A549 (cell line): Measurements from ENCODE around the gene CEP164. TPM values are rescaled to one million over a fixed set of nuclear protein-coding genes. Genes with fewer than 3 reads are reported as not detected.

Experiments
- ATAC-seq, 2 experiments: fragments of 200-7000 bp in 1 of 2; fragments of >200 bp in 1 of 2; cut with Nextera tagmentation in 1 of 2; cut with Tn5 transposase in 1 of 2; 3 replicates each; pipeline versions ENCODE4 v1.8.0 to v1.9.1; 2018 to 2020; ENCODE audit warnings: mild to moderate bottlenecking in 1 of 2, moderate library complexity in 1 of 2
- CTCF ChIA-PET: fragments of 300-600 bp; sonication (Branson Sonifier 250); formaldehyde crosslinking; extraction: SDS; loops from one replicate; lab custom pipeline; 2021; ENCODE audit warnings: antibody characterized with exemption, inconsistent platforms; lab: Yijun Ruan, JAX
- POLR2A ChIA-PET: fragments of 350-600 bp; formaldehyde crosslinking; extraction: SDS; loops from one replicate; lab custom pipeline; 2021; ENCODE audit warnings: antibody characterized with exemption, inconsistent platforms; lab: Yijun Ruan, JAX
- DNase-seq, 2 experiments: peaks; one replicate each; pipeline versions ENCODE4 v3.0.0 to v3.0.0-alpha.2; 2011 to 2016; ENCODE audit warnings: low read depth in 1 of 2, low spot score in 1 of 2
- FAIRE-seq: peaks from 2 replicates; lab custom pipeline; 2011; peaks lifted over from hg19 to GRCh38; lab: Jason Lieb, UNC
- H3K27ac ChIP-seq, 2 experiments: fragments of >200 bp; sonication (Bioruptor Twin); formaldehyde crosslinking; 3 replicates each; pipeline ENCODE4 v1.5.1; 2016 to 2017
- H3K4me1 ChIP-seq: fragments of >200 bp; sonication (Bioruptor Twin); formaldehyde crosslinking; 3 replicates; pipeline ENCODE4 v1.6.1; 2016
- H3K4me2 ChIP-seq: fragments of >200 bp; sonication (Bioruptor Twin); formaldehyde crosslinking; 3 replicates; pipeline ENCODE4 v1.6.1; 2016
- H3K4me3 ChIP-seq: fragments of >200 bp; sonication (Bioruptor Twin); formaldehyde crosslinking; 3 replicates; pipeline ENCODE4 v1.5.1; 2016
- H3K9me3 ChIP-seq: fragments of >200 bp; sonication (Bioruptor Twin); formaldehyde crosslinking; 3 replicates; pipeline ENCODE4 v1.6.1; 2016
- CBX2 ChIP-seq: fragments of 200-600 bp; sonication (generic); IDR thresholded peaks from 2 replicates; pipeline ENCODE4 v1.6.1; 2016; ENCODE audit warnings: low read depth, mild to moderate bottlenecking, borderline replicate concordance
- CHD2 ChIP-seq: fragments of 150-350 bp; IDR thresholded peaks from 2 replicates; pipeline ENCODE4 v1.6.1; 2014; ENCODE audit warnings: low read length; ENCODE audit not compliant: partially characterized antibody
- CHD4 ChIP-seq: fragments of 200-600 bp; sonication (generic); IDR thresholded peaks from 2 replicates; pipeline ENCODE4 v1.6.1; 2016; ENCODE audit warnings: antibody characterized with exemption, mild to moderate bottlenecking, borderline replicate concordance
- EHF ChIP-seq: fragments of 250-450 bp; sonication (Bioruptor Pico); IDR thresholded peaks from 2 replicates; pipeline ENCODE4 v1.5.0; 2020; ENCODE audit warnings: mild to moderate bottlenecking
- EP300 ChIP-seq, 2 experiments: fragments of >200 bp; sonication (Bioruptor Twin); formaldehyde crosslinking; IDR thresholded peaks; 2 replicates in 1 of 2; 3 replicates in 1 of 2; pipeline ENCODE4 v1.6.1; 2016 to 2017
- ESRRA ChIP-seq: fragments of 150-350 bp; IDR thresholded peaks from 2 replicates; pipeline ENCODE4 v1.6.1; 2014; ENCODE audit warnings: mild to moderate bottlenecking, low read length, borderline replicate concordance
- FOXS1 ChIP-seq: fragments of 250-450 bp; sonication (Bioruptor Pico); IDR thresholded peaks from 2 replicates; pipeline ENCODE4 v1.5.0; 2020; ENCODE audit warnings: mild to moderate bottlenecking, moderate library complexity
- HDAC2 ChIP-seq: fragments of 200-600 bp; sonication (generic); IDR thresholded peaks from 2 replicates; pipeline ENCODE4 v1.6.1; 2016
- HEYL ChIP-seq: fragments of 250-450 bp; sonication (Bioruptor Pico); IDR thresholded peaks from 2 replicates; pipeline ENCODE4 v1.8.0; 2021; ENCODE audit warnings: mild to moderate bottlenecking, moderate library complexity
- HOXA7 ChIP-seq: fragments of 250-450 bp; sonication (Bioruptor Pico); IDR thresholded peaks from 2 replicates; pipeline ENCODE4 v1.5.0; 2020; ENCODE audit warnings: mild to moderate bottlenecking, moderate library complexity
- HOXB13 ChIP-seq: fragments of 250-450 bp; sonication (Bioruptor Pico); IDR thresholded peaks from 2 replicates; pipeline ENCODE4 v1.5.0; 2020; ENCODE audit warnings: low read depth, mild to moderate bottlenecking, moderate library complexity
- HOXB5 ChIP-seq: fragments of 250-450 bp; sonication (Bioruptor Pico); IDR thresholded peaks from 2 replicates; pipeline ENCODE4 v1.5.0; 2020; ENCODE audit warnings: mild to moderate bottlenecking, moderate library complexity
- JUN ChIP-seq, 2 experiments: fragments of >200 bp; sonication (Bioruptor Twin); formaldehyde crosslinking; IDR thresholded peaks; 2 replicates in 1 of 2; 3 replicates in 1 of 2; pipeline ENCODE4 v1.6.1; 2016 to 2017
- KDM1A ChIP-seq: fragments of 200-600 bp; sonication (generic); IDR thresholded peaks from 2 replicates; pipeline ENCODE4 v1.6.1; 2016; ENCODE audit warnings: low read depth, mild to moderate bottlenecking
- KDM5A ChIP-seq: fragments of 200-600 bp; sonication (generic); IDR thresholded peaks from 2 replicates; pipeline ENCODE4 v1.6.1; 2016; ENCODE audit warnings: antibody characterized with exemption, mild to moderate bottlenecking
- MAFK ChIP-seq: fragments of 450-650 bp; IDR thresholded peaks from 2 replicates; pipeline ENCODE4 v1.6.1; 2014; ENCODE audit not compliant: partially characterized antibody
- NFE2L2 ChIP-seq: fragments of 150-350 bp; conservative IDR thresholded peaks from 2 replicates; pipeline ENCODE4 v1.6.1; 2014; ENCODE audit warnings: low read length
- NR3C1 ChIP-seq: fragments of >200 bp; sonication (Bioruptor Twin); formaldehyde crosslinking; IDR thresholded peaks from 3 replicates; pipeline ENCODE4 v1.6.1; 2017
- POLR2A ChIP-seq: IDR thresholded peaks from 2 replicates; pipeline ENCODE4 v1.6.1; 2012; ENCODE audit warnings: mild to moderate bottlenecking, low read length
- POLR2AphosphoS2 ChIP-seq: conservative IDR thresholded peaks from 2 replicates; pipeline ENCODE4 v1.6.1; 2012; ENCODE audit warnings: low read length, improper control_type of control experiment, inconsistent platforms
- RARB ChIP-seq: fragments of 250-450 bp; sonication (Bioruptor Pico); IDR thresholded peaks from 2 replicates; pipeline ENCODE4 v1.8.0; 2021; ENCODE audit warnings: mild to moderate bottlenecking, moderate library complexity
- RCOR1 ChIP-seq: fragments of 150-350 bp; IDR thresholded peaks from 2 replicates; pipeline ENCODE4 v1.6.1; 2014; ENCODE audit warnings: antibody characterized with exemption, low read length, low read depth
- RFX5 ChIP-seq: fragments of 450-650 bp; IDR thresholded peaks from 2 replicates; pipeline ENCODE4 v1.7.1; 2014; ENCODE audit warnings: antibody characterized with exemption, mild to moderate bottlenecking, moderate library complexity
- SREBF2 ChIP-seq: fragments of 450-650 bp; IDR thresholded peaks from 2 replicates; pipeline ENCODE4 v1.6.1; 2014; ENCODE audit warnings: mild to moderate bottlenecking, moderate library complexity
- TFCP2L1 ChIP-seq: fragments of 250-450 bp; sonication (Bioruptor Pico); IDR thresholded peaks from 2 replicates; pipeline ENCODE4 v1.5.0; 2021; ENCODE audit warnings: mild to moderate bottlenecking
- TP53 ChIP-seq: fragments of 250-450 bp; sonication (Bioruptor Pico); IDR thresholded peaks from 2 replicates; pipeline ENCODE4 v1.5.0; 2021; ENCODE audit warnings: mild to moderate bottlenecking, moderate library complexity
- ZC3H11A ChIP-seq: fragments of 450-650 bp; IDR thresholded peaks from 2 replicates; pipeline ENCODE4 v1.6.1; 2014; ENCODE audit warnings: antibody characterized with exemption, mild to moderate bottlenecking
- ZFP36 ChIP-seq: fragments of 450-650 bp; IDR thresholded peaks from 2 replicates; pipeline ENCODE4 v1.6.1; 2014; ENCODE audit warnings: borderline replicate concordance; ENCODE audit not compliant: partially characterized antibody
- WGBS: methylation state at CpG from one replicate; pipeline ENCODE4 v1.1.6; 2017; ENCODE audit errors: missing lambda C conversion rate; 5-methylcytosine and 5-hydroxymethylcytosine counted together
- polyA plus RNA-seq, 4 experiments: library from polyadenylated mRNA; depleted of rRNA in 3 of 4; stranded (reverse); fragments of >200 nt; fragmentation: RNase III in 1 of 4; extraction: RNeasy Plus Mini Kit Qiagen cat#74134 plus additional on column Dnase treatment in 1 of 4; gene quantifications; 2 replicates in 3 of 4; 3 replicates in 1 of 4; pipeline ENCODE4 v1.2.3, GENCODE V29; 2011 to 2017
- TF ChIP-seq, protein P1 (sequence below): IDR thresholded peaks from 2 replicates; pipeline ENCODE4 v1.6.1; 2012; ENCODE audit warnings: low read depth, borderline replicate concordance
- TF ChIP-seq, protein P2 (sequence below): fragments of 250-450 bp; sonication (Bioruptor Pico); IDR thresholded peaks from 2 replicates; pipeline ENCODE4 v1.5.0; 2020; ENCODE audit warnings: low read depth, mild to moderate bottlenecking, moderate library complexity
- TF ChIP-seq, protein P3 (sequence below): IDR thresholded peaks from 2 replicates; pipeline ENCODE4 v1.6.1; 2012
- TF ChIP-seq, protein P4 (sequence below): fragments of 200-600 bp; sonication (generic); IDR thresholded peaks from 2 replicates; pipeline ENCODE4 v1.6.1; 2016; ENCODE audit warnings: antibody characterized with exemption, mild to moderate bottlenecking, moderate library complexity
- TF ChIP-seq, protein P5 (sequence below): fragments of 450-650 bp; IDR thresholded peaks from 2 replicates; pipeline ENCODE4 v1.6.1; 2014; ENCODE audit warnings: antibody characterized with exemption

The CEP164 gene
- polyA plus RNA-seq, 2 of the 4 experiments (the other 2 are of a cell fraction) = 17.4 to 19.6 TPM

DNA sequence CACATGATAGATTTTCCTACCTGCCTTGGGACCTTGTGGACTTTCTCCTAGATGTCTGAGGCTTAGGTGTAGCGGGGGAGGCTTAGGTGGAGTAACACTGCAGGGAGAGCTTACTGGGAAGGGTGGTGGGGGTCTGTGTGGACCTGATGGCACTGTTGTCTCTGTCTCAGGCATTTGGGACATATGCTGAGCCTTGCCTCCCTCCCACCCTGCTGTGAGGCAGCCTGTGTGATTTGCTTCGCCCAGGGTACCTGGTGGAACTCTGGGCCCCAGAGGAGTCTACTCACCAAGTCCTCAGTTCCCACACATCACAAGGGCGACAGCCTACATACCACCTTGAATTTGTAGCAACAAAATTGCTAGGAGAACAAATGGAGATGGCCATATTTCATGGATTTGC lies 80.7 kb downstream of the CEP164 start:
- TF ChIP-seq, protein P1, sequence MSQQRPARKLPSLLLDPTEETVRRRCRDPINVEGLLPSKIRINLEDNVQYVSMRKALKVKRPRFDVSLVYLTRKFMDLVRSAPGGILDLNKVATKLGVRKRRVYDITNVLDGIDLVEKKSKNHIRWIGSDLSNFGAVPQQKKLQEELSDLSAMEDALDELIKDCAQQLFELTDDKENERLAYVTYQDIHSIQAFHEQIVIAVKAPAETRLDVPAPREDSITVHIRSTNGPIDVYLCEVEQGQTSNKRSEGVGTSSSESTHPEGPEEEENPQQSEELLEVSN = no peak
- TF ChIP-seq ESRRA (no peak), HDAC2 (no peak), NFE2L2 (no peak), HOXB13 (CRISPR knock-in tag) (no peak), EHF (no peak), RARB (CRISPR knock-in tag) (no peak), ZFP36 (no peak), NR3C1 (no peak), CBX2 (no peak), KDM5A (no peak), ZC3H11A (no peak), JUN (IDR thresholded peaks at IDR 0.05) (no peak), RFX5 (no peak), TFCP2L1 (CRISPR knock-in tag) (no peak), HEYL (CRISPR knock-in tag) (no peak)
- WGBS = 94% methylated on average over 2 of the region's 3 CpGs
- no peak for DNase-seq
- ChIA-PET POLR2A (no interaction called here), CTCF (interaction anchor here (1.1 kb wide), 1 partner anchor 17 kb away, joined by 6 read pairs; no protein-coding TSS in a partner anchor)
- H3K4me2 ChIP-seq = no peak overlapping the region
- no peak overlapping the region for H3K27ac ChIP-seq
- no peak for ATAC-seq
- no peaks in the 10 kb centered on the region for H3K4me1 ChIP-seq
- peaks cover 16% of the 10 kb centered on the region; the same call in 2 of the 3 replicates for H3K9me3 ChIP-seq
- no peak for FAIRE-seq
- H3K4me3 ChIP-seq = no peak overlapping the region

DNA sequence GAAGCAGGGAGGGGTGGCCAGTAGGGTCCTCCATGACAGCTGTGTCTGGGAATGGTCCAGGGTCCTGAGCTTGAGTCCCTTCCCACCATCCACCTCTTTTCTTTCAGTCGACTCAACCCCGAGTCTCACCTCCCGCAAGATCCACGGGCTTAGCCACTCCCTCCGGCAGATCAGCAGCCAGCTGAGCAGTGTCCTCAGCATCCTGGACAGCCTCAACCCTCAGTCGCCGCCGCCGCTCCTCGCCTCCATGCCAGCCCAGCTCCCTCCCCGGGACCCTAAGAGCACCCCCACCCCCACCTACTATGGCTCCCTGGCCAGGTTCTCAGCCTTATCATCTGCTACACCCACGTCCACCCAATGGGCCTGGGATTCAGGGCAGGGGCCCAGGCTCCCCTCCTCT lies 81.9 kb downstream of the CEP164 start:
- DNase-seq (no peak), ATAC-seq (0 out of 6 replicates have a peak, but pooled peaks of 1 of the 2 experiments have one; percentile 24), FAIRE-seq (no peak)
- Histone ChIP-seq H3K9me3 (peaks cover 16% of the 10 kb centered on the region; the same call in 2 of the 3 replicates), H3K4me3 (no peak overlapping the region), H3K27ac (no peak overlapping the region), H3K4me1 (no peaks in the 10 kb centered on the region), H3K4me2 (no peak overlapping the region)
- 93% methylated on average over 6 of the region's 12 CpGs for WGBS
- CTCF ChIA-PET = interaction anchor here (0.6 to 1.3 kb wide), 4 partner anchors 10 to 1668 kb away, joined by 3 to 6 read pairs (median 4); no protein-coding TSS in a partner anchor
- POLR2A ChIA-PET = no interaction called here
- TF ChIP-seq, protein P2, sequence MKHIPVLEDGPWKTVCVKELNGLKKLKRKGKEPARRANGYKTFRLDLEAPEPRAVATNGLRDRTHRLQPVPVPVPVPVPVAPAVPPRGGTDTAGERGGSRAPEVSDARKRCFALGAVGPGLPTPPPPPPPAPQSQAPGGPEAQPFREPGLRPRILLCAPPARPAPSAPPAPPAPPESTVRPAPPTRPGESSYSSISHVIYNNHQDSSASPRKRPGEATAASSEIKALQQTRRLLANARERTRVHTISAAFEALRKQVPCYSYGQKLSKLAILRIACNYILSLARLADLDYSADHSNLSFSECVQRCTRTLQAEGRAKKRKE (CRISPR knock-in tag) = no peak
- TF ChIP-seq HOXB13 (CRISPR knock-in tag) (no peak), HOXA7 (CRISPR knock-in tag) (no peak), POLR2A (no peak), SREBF2 (no peak), HOXB5 (no peak), KDM1A (no peak), POLR2AphosphoS2 (no peak), CHD2 (no peak), RARB (CRISPR knock-in tag) (no peak), EP300 (IDR thresholded peaks at IDR 0.05) (no peak)
- TF ChIP-seq, protein P3, sequence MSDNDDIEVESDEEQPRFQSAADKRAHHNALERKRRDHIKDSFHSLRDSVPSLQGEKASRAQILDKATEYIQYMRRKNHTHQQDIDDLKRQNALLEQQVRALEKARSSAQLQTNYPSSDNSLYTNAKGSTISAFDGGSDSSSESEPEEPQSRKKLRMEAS = no peak

DNA sequence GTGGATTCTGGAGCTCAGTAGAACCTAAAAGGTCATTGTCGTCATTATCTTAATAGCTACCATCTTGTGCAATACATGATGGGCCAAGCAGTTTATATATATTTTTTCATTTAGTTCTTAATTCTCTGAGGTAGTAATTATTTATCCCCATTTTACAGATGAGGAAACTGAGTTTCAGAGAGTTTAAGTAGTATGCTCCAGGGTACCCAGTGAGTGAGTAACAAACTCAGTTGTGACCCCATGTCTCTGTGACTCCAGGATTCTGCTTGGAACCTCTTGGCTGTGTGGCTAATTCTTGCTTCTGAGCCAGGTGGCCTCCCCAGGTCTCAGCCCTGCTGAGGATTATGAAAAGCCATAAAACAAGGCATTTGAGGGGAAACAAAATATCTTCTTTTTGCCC lies 82.6 kb downstream of the CEP164 start:
- no peak overlapping the region for H3K4me2 ChIP-seq
- DNase-seq = no peak
- H3K27ac ChIP-seq = no peak overlapping the region
- H3K4me3 ChIP-seq = no peak overlapping the region
- WGBS = 87% methylated on average over 1 of the region's 1 CpG
- FAIRE-seq = no peak
- ATAC-seq = no peak
- peaks cover 11% of the 10 kb centered on the region; the same call in 1 of the 3 replicates for H3K9me3 ChIP-seq
- H3K4me1 ChIP-seq = no peaks in the 10 kb centered on the region
- POLR2A ChIA-PET = no interaction called here
- CTCF ChIA-PET = interaction anchor here (1.3 kb wide), 1 partner anchor 9 kb away, joined by 4 read pairs; no protein-coding TSS in a partner anchor
- TF ChIP-seq EP300 (IDR thresholded peaks at IDR 0.05) = no peak
- TF ChIP-seq RCOR1 = no peak
- TF ChIP-seq MAFK = no peak
- no peak for TF ChIP-seq KDM1A
- TF ChIP-seq, protein P4, sequence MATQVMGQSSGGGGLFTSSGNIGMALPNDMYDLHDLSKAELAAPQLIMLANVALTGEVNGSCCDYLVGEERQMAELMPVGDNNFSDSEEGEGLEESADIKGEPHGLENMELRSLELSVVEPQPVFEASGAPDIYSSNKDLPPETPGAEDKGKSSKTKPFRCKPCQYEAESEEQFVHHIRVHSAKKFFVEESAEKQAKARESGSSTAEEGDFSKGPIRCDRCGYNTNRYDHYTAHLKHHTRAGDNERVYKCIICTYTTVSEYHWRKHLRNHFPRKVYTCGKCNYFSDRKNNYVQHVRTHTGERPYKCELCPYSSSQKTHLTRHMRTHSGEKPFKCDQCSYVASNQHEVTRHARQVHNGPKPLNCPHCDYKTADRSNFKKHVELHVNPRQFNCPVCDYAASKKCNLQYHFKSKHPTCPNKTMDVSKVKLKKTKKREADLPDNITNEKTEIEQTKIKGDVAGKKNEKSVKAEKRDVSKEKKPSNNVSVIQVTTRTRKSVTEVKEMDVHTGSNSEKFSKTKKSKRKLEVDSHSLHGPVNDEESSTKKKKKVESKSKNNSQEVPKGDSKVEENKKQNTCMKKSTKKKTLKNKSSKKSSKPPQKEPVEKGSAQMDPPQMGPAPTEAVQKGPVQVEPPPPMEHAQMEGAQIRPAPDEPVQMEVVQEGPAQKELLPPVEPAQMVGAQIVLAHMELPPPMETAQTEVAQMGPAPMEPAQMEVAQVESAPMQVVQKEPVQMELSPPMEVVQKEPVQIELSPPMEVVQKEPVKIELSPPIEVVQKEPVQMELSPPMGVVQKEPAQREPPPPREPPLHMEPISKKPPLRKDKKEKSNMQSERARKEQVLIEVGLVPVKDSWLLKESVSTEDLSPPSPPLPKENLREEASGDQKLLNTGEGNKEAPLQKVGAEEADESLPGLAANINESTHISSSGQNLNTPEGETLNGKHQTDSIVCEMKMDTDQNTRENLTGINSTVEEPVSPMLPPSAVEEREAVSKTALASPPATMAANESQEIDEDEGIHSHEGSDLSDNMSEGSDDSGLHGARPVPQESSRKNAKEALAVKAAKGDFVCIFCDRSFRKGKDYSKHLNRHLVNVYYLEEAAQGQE = no peak
- TF ChIP-seq, protein P5, sequence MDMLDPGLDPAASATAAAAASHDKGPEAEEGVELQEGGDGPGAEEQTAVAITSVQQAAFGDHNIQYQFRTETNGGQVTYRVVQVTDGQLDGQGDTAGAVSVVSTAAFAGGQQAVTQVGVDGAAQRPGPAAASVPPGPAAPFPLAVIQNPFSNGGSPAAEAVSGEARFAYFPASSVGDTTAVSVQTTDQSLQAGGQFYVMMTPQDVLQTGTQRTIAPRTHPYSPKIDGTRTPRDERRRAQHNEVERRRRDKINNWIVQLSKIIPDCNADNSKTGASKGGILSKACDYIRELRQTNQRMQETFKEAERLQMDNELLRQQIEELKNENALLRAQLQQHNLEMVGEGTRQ = no peak
- TF ChIP-seq SREBF2 = no peak
- TF ChIP-seq EHF = no peak
- TF ChIP-seq FOXS1 (CRISPR knock-in tag) = no peak
- no peak for TF ChIP-seq TP53 (CRISPR knock-in tag)
- no peak for TF ChIP-seq CHD4
